Activated effector memory CD4-positive, alpha-beta T cell treated with anti-CD3 and anti-CD28 coated beads, Interleukin-2, amount 50 U/mL, for 16 hours (primary cell): ENCODE results near the gene MYOC.
"Not testable (repeated sequence)": the region's sequence is repeated elsewhere in the genome, so short reads cannot be mapped to it uniquely, and the experiment has no call there.

Experiments
- DNase-seq: peaks from one replicate; pipeline ENCODE4 v3.0.0-alpha.2; 2020

MYOC gene

DNA sequence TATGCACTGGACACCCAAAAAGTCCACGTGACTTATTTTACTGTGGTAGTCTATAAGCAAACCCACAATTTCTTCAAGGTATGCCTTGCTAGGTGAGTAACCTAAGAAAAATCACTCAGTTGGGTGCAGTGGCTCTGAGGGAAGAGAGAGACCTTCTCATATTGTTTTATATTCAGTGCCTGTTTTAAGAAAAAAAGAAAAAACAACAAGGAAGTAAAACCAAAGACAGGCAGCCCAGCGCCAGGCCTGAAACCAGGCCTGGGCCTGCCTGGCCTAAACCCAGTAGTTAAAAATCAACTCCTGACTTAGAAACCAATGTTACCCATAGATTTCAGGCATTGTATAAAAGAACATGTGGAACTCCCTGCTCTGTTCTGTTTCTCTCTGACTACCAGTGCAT is 52.2 kb downstream of the MYOC start:
- DNase-seq, result not testable (repeated sequence)

- DNase-seq, result no peak
Observed at GRCh38 chr1:171597203-171597602, 55.3 kb downstream of the MYOC start.

GRCh38 chr1:171596705-171597104 is 55.8 kb downstream of the MYOC start:
- no peak for DNase-seq

DNA sequence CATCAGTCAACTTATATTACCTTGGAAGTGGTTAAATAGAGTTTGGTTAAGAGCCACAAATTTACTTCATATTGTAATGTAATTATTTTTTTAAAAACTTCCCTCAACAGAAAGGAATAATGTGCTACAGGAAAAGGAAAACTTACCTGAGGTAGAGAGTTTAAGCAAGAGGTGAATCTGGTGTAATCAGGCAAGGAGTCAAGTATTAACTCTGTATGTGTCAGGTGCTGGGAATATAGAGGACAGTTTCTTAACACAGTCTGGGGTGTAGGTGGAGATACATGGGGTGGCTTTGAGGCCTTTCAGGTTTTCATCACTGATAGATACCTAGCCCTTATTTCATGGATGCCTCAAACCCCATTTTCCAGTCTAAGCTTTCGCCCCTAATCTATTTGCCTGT is 56.4 kb downstream of the MYOC start:
- no peak for DNase-seq

GRCh38 chr1:171595324-171595723 is 57.2 kb downstream of the MYOC start:
- DNase-seq, result no peak

DNA sequence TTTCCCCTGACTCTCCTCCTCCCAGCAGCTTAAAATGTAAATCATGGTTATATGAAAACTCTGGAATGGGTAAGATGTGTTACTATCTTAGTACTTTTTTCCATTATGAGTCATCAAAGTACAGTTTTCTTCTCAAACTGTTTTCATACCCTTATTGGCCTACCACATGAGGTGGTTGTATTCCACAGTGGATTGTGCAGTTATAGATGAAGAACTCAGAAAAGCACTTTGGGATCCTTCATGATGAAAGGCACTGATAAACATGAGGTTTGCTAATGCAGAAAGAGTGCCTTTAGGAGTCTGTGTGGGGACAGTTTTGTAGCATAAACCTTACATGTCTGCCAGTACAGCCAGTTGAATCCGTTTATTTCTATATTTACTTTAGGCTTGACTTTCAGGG is 62.5 kb downstream of the MYOC start:
- no peak for DNase-seq

GRCh38 chr1:171588230-171588629 is 64.3 kb downstream of the MYOC start:
- no peak for DNase-seq

DNA sequence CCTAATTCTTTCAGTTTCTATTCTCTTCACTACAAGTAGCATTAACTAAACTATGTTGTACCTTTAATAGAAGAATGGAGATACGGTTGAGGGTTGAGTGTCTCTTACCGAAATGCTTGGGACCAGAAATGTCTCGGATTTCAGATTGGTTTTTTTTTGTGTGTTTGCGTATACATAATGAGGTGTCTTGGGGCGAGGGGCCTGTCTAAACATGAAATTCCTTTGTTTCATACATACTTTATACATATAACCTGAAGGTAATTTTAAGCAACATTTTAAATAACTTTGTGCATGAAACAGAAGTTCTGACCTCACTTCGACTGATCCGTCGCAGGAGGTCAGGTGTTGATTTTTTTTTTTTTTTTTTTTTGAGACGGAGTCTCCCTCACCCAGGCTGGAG is 66.8 kb downstream of the MYOC start:
- DNase-seq, result no peak
